ENCODE data around the gene ELMOD1. TPM values are rescaled to one million over a fixed set of nuclear protein-coding genes. Genes with fewer than 3 reads are reported as not detected.
A peak's percentile ranks its signal among the peaks of the same experiment; 100 is the strongest.

ELMOD1 gene
- total RNA-seq, 4 donors from 2014 or later, result 0.70 to 3.7 (median 1.6) TPM

DNA sequence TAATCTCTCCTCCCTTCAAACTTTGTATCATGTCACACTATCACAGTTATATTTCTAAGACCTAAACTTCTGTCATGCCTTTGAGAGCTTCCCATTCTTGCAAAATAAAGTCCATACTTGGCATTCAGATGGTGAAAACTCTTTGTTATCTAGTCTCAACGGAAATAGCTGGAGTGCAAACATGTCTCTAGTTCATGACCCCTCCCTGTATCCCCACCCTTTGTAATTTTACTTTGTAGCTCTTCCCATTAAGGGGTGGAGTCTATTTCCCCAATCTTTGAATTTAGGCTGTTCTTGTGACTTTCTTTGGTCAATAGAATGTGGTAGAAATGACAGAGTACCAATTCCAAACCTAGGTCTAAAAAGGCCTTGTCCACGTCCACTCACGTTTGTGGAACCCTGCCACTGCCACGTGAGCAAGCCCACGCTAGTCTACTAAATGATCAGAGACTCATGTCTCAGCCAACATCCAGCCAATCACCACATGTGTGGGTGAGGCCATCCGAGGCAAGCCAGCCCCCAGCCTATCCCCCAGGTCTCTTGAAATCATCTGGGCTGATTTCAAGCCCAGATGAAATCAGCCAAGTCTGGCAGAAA, 97.5 kb downstream of the ELMOD1 start:
- H3K27me3 ChIP-seq, result no peaks in the 10 kb centered on the region
- no peak for TF ChIP-seq POLR2A (IDR thresholded peaks at IDR 0.05)
- TF ChIP-seq, protein P1, sequence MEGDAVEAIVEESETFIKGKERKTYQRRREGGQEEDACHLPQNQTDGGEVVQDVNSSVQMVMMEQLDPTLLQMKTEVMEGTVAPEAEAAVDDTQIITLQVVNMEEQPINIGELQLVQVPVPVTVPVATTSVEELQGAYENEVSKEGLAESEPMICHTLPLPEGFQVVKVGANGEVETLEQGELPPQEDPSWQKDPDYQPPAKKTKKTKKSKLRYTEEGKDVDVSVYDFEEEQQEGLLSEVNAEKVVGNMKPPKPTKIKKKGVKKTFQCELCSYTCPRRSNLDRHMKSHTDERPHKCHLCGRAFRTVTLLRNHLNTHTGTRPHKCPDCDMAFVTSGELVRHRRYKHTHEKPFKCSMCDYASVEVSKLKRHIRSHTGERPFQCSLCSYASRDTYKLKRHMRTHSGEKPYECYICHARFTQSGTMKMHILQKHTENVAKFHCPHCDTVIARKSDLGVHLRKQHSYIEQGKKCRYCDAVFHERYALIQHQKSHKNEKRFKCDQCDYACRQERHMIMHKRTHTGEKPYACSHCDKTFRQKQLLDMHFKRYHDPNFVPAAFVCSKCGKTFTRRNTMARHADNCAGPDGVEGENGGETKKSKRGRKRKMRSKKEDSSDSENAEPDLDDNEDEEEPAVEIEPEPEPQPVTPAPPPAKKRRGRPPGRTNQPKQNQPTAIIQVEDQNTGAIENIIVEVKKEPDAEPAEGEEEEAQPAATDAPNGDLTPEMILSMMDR (IDR thresholded peaks at IDR 0.05 in 4 of 5, conservative IDR thresholded peaks at IDR 0.05 in 1 of 5), result no peak
- H3K36me3 ChIP-seq, result no peaks in the 10 kb centered on the region
- H3K4me3 ChIP-seq, result no peak overlapping the region
- DNase-seq (no peak), ATAC-seq (no peak)
- peaks cover 0 to 3% of the 10 kb centered on the region in 2 donors for H3K4me1 ChIP-seq
- no peaks in the 10 kb centered on the region for H3K9me3 ChIP-seq
- intact Hi-C loops (cut with DNase I; ENCODE audit: low total_unique reads) (loop anchor here (2.0 kb wide), 1 partner anchor 82 kb away; no protein-coding TSS in a partner anchor), in situ Hi-C loops (cut with MboI; ENCODE audit: low sequenced_read_pairs in 4 of 4) (loop anchor here in 2 of 4 donors (10.0 kb wide), 2 partner anchors 86 to 114 kb away; no protein-coding TSS in a partner anchor)
- no peak overlapping the region for H3K27ac ChIP-seq

DNA sequence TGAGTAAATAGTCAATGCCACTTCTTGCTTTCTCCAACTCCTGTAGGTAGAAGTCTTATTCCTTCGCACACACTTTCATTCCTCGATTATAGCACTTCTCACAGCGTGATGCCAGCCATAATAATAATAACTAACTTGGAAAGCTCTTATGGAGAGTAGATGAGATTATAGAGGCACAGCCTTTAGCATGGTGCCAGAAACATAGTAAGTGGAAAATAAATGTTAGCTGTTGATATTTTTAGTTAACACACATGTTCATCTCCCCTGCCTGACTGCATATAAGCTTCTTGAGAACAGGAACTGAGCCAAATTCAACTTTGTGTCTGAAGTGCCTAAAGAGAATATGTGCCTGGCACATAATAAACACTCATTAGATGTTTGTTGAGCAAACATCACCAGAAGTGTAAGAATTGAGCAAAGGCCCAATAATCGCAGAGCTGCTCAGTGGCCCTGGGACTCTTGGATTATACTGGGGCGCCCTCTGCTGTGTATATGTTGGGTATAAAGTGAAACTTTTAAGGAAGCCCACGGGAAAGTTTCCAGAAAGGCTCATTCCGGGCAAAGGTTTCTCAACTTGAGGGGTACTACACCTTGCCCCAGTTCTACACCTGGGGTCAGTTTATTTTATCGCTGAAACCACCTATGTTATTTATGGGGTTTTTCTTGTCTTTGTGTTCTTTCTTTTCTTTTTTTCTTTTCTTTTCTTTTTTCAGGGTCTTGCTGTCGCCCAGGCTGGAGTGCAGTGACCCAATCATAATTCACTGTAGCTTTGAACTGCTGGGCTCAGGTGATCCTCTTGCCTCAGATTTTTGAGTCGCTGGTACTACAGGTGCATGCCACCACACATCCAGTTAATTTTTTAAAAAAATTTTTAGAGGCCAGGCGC, 98.6 kb downstream of the ELMOD1 start:
- TF ChIP-seq, protein P1 (IDR thresholded peaks at IDR 0.05 in 4 of 5, conservative IDR thresholded peaks at IDR 0.05 in 1 of 5), result peak; percentile 49 to 74 (median 67)
- TF ChIP-seq POLR2A (IDR thresholded peaks at IDR 0.05), result no peak
- H3K36me3 ChIP-seq, result no peaks in the 10 kb centered on the region
- peak overlapping the region in 3 of 4 donors; percentile 9 to 19 (median 13) for H3K4me3 ChIP-seq
- peaks cover 0 to 3% of the 10 kb centered on the region in 2 donors for H3K4me1 ChIP-seq
- DNase-seq, result peak; percentile 53 to 56
- H3K9me3 ChIP-seq, result no peaks in the 10 kb centered on the region
- intact Hi-C loops (cut with DNase I; ENCODE audit: low total_unique reads), result loop anchor here (1.0 to 2.0 kb wide), 3 partner anchors 81 to 124 kb away; partner anchors contain the start of gene ALKBH8
- peak overlapping the region; percentile 13 to 33 (median 28) for H3K27ac ChIP-seq
- peak; percentile 79 to 89 for ATAC-seq
- H3K27me3 ChIP-seq, result no peaks in the 10 kb centered on the region
- in situ Hi-C loops (cut with MboI; ENCODE audit: low sequenced_read_pairs in 4 of 4), result loop anchor here (5.0 to 10.0 kb wide), 5 partner anchors 65 to 115 kb away; no protein-coding TSS in a partner anchor

DNA sequence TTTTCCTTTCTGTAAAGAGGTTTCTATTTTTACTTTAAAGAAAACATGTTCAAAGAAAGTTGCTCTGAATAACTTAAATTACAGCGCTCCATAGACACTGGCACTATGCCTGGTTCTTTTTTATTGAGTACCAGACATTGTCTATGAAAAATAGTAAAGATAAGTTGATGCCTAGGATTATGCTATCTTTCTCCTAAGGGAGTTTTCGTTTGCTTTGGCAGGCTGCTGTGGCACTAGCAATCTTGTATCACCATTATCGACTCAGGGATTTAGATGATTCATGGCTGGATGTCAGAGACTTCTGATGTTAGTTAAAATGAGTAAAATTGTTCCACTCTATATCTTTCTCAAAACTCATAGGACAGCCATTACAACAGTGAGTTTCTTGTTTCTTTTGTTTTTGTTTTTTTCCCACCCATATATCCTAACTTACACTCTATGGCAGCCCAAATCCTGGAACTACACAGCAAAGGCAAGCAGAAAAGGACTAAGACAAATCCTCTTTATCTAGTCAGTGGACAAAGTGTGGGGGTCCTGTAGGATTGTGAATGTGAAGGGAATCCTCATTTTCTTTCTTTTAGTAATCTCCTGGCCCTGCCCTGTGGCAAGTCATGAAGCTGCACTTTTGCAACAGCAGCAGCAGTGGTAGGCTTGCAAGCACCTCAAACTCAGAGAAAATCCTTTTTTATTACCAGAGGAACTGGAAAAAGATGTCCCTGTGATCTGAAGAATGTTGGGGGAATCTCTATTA, 100.2 kb downstream of the ELMOD1 start:
- H3K36me3 ChIP-seq, result no peaks in the 10 kb centered on the region
- TF ChIP-seq, protein P1 (IDR thresholded peaks at IDR 0.05 in 4 of 5, conservative IDR thresholded peaks at IDR 0.05 in 1 of 5), result no peak
- TF ChIP-seq POLR2A (IDR thresholded peaks at IDR 0.05), result no peak
- H3K27ac ChIP-seq, result peak overlapping the region in 1 of 4 donors; percentile 28
- in situ Hi-C loops (cut with MboI; ENCODE audit: low sequenced_read_pairs in 4 of 4) (loop anchor here in 3 of 4 donors (5.0 to 10.0 kb wide), 3 partner anchors 64 to 114 kb away; no protein-coding TSS in a partner anchor), intact Hi-C loops (cut with DNase I; ENCODE audit: low total_unique reads) (no loop called here)
- no peak for ATAC-seq
- DNase-seq, result no peak
- no peak overlapping the region for H3K4me3 ChIP-seq
- peaks cover 5 to 10% of the 10 kb centered on the region in 2 donors for H3K4me1 ChIP-seq
- H3K27me3 ChIP-seq, result no peaks in the 10 kb centered on the region
- no peaks in the 10 kb centered on the region for H3K9me3 ChIP-seq

DNA sequence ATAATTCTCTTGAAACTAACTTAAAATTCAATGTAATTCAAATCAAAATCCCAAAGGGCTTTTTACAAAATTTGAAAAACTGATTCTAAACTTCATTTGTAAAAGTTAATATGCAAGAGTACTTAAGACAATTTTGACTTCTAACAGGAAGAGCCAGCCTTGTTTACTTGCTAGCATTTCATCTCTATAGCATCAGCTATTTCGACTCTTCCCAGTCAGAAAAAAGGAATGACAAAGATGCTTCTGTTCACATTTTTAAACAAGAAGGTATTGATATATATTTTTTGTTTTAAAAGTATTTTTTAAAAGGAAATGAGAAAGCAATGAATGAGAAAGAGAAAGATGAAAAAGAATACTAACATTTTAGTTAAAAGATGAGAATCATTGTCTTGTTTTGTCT, 104.5 kb downstream of the ELMOD1 start:
- Histone ChIP-seq H3K27ac (peak overlapping the region; percentile 66 to 75 (median 70)), H3K36me3 (no peaks in the 10 kb centered on the region), H3K4me1 (peaks cover 17 to 18% of the 10 kb centered on the region in 2 donors), H3K27me3 (no peaks in the 10 kb centered on the region), H3K4me3 (no peak overlapping the region), H3K9me3 (no peaks in the 10 kb centered on the region)
- ATAC-seq, result no peak
- in situ Hi-C loops (cut with MboI; ENCODE audit: low sequenced_read_pairs in 4 of 4) (loop anchor here in 1 of 4 donors (10.0 kb wide), 1 partner anchor 59 kb away; no protein-coding TSS in a partner anchor), intact Hi-C loops (cut with DNase I; ENCODE audit: low total_unique reads) (loop anchor here (2.0 kb wide), 1 partner anchor 61 kb away; no protein-coding TSS in a partner anchor)
- DNase-seq, result no peak
- TF ChIP-seq, protein P1 (IDR thresholded peaks at IDR 0.05 in 4 of 5, conservative IDR thresholded peaks at IDR 0.05 in 1 of 5), result no peak
- TF ChIP-seq POLR2A (IDR thresholded peaks at IDR 0.05), result no peak

Measured in gastrocnemius medialis (tissue), 4 donors.